Measurements from ENCODE around the gene ENOX1. TPM values are rescaled to one million over a fixed set of nuclear protein-coding genes. Genes with fewer than 3 reads are reported as not detected.

Gene ENOX1
- total RNA-seq, 1 donor from 2014 or later = 3.0 TPM

- Mint-ChIP-seq H3K9me3 (no peaks in the 10 kb centered on the region), H3K27ac (no peak overlapping the region), H3K36me3 (no peaks in the 10 kb centered on the region), H3K4me1 (peaks cover 23% of the 10 kb centered on the region), H3K4me3 (no peak overlapping the region), H3K27me3 (ENCODE audit: low read depth) (no peaks in the 10 kb centered on the region)
- no peak for TF ChIP-seq CTCF (IDR thresholded peaks at IDR 0.05; ENCODE audit: unreplicated experiment)
- no peak for DNase-seq (ENCODE audit: low spot score in 2 of 2, unreplicated experiment in 2 of 2)
These were observed 397.2 kb downstream of the ENOX1 start for GRCh38 chr13:43389573-43389972.

DNA sequence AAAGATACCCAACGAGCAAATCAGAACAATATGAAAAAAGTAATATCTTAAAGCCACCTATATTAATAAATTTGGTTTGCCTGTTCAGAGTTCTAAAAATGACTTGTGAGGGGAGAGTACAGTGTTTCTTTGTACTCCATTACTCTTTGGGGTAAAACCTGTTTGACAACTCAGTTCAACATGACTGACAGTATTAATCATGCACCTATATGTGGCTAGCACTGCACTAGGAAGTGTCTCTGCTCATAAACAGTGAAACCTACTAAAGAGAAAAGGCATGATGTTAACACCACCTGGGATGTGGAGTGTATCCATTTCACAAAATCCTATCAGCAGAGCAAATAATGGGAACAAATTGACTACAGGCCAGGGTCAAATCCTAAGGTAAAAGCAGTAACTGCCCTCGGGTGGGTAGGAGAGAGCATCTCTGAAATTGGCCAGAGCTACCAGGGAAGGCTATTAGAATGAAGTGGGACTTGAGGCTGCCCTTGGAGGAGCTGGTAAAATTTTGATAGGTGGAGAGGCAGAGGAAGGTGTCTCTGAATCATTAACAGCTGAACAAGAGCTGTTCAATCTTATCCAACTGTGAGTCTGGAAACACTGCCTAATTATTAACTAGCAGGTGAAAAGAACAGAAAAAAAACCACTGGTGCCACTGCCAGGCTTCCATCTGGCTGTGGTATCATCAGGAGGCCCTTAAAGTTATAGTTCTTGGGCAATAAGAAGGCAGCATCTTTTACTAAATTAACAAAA, 398.3 kb downstream of the ENOX1 start:
- no peak for TF ChIP-seq CTCF (IDR thresholded peaks at IDR 0.05; ENCODE audit: unreplicated experiment)
- Mint-ChIP-seq H3K27me3 (ENCODE audit: low read depth) (no peaks in the 10 kb centered on the region), H3K4me3 (no peak overlapping the region), H3K27ac (no peak overlapping the region), H3K4me1 (peaks cover 32% of the 10 kb centered on the region), H3K9me3 (no peaks in the 10 kb centered on the region), H3K36me3 (no peaks in the 10 kb centered on the region)
- DNase-seq (ENCODE audit: low spot score in 2 of 2, unreplicated experiment in 2 of 2) = no peak

- H3K27me3 Mint-ChIP-seq (ENCODE audit: low read depth) = no peaks in the 10 kb centered on the region
- no peak for DNase-seq (ENCODE audit: low spot score in 2 of 2, unreplicated experiment in 2 of 2)
- no peak overlapping the region for H3K4me3 Mint-ChIP-seq
- no peaks in the 10 kb centered on the region for H3K36me3 Mint-ChIP-seq
- TF ChIP-seq CTCF (IDR thresholded peaks at IDR 0.05; ENCODE audit: unreplicated experiment) = no peak
- peaks cover 32% of the 10 kb centered on the region for H3K4me1 Mint-ChIP-seq
- H3K27ac Mint-ChIP-seq = no peak overlapping the region
- no peaks in the 10 kb centered on the region for H3K9me3 Mint-ChIP-seq
These were observed 398.9 kb downstream of the ENOX1 start for GRCh38 chr13:43387880-43388279.

- Mint-ChIP-seq H3K27ac (no peak overlapping the region), H3K36me3 (peaks cover 10% of the 10 kb centered on the region), H3K9me3 (peaks cover 14% of the 10 kb centered on the region), H3K4me1 (peaks cover 32% of the 10 kb centered on the region), H3K4me3 (no peak overlapping the region), H3K27me3 (ENCODE audit: low read depth) (no peaks in the 10 kb centered on the region)
- DNase-seq (ENCODE audit: low spot score in 2 of 2, unreplicated experiment in 2 of 2) = no peak
- no peak for TF ChIP-seq CTCF (IDR thresholded peaks at IDR 0.05; ENCODE audit: unreplicated experiment)
These were observed 403.1 kb downstream of the ENOX1 start for GRCh38 chr13:43383498-43384165.

DNA sequence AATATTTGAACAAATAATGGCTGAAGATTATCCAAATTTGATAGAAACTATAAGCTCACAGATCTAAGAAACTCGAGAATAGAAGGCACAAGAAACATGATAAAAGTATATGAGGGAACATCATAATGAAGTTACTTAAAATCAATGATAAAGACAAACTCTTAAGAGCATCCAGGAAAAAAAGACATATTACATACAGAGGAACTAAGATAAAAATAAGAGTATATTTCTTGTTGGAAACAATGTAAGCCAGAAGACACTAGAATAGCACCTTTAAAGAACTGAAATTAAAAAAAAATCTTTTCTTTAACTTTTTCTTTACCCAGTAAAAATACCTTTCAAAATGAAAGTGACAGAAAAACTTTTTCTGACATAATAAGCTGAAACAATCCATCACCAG, 407.0 kb downstream of the ENOX1 start:
- H3K4me1 Mint-ChIP-seq = peaks cover 13% of the 10 kb centered on the region
- peaks cover 20% of the 10 kb centered on the region for H3K9me3 Mint-ChIP-seq
- TF ChIP-seq CTCF (IDR thresholded peaks at IDR 0.05; ENCODE audit: unreplicated experiment) = no peak
- peaks cover 10% of the 10 kb centered on the region for H3K36me3 Mint-ChIP-seq
- H3K4me3 Mint-ChIP-seq = no peak overlapping the region
- no peak for DNase-seq (ENCODE audit: low spot score in 2 of 2, unreplicated experiment in 2 of 2)
- H3K27me3 Mint-ChIP-seq (ENCODE audit: low read depth) = no peaks in the 10 kb centered on the region
- no peak overlapping the region for H3K27ac Mint-ChIP-seq

Data from mesothelial cell of epicardium (in vitro differentiated cells).